GM21529 (cell line): ENCODE data around the gene GPX1.
A peak's percentile ranks its signal among the peaks of the same experiment; 100 is the strongest.
"Not testable (repeated sequence)": the region's sequence is repeated elsewhere in the genome, so short reads cannot be mapped to it uniquely, and the experiment has no call there.

Experiments
- ATAC-seq: cut with Tn5 transposase; IDR thresholded peaks from one replicate; pipeline ENCODE4 v1.9.1; 2021; ENCODE audit not compliant: unreplicated experiment

Gene GPX1

DNA sequence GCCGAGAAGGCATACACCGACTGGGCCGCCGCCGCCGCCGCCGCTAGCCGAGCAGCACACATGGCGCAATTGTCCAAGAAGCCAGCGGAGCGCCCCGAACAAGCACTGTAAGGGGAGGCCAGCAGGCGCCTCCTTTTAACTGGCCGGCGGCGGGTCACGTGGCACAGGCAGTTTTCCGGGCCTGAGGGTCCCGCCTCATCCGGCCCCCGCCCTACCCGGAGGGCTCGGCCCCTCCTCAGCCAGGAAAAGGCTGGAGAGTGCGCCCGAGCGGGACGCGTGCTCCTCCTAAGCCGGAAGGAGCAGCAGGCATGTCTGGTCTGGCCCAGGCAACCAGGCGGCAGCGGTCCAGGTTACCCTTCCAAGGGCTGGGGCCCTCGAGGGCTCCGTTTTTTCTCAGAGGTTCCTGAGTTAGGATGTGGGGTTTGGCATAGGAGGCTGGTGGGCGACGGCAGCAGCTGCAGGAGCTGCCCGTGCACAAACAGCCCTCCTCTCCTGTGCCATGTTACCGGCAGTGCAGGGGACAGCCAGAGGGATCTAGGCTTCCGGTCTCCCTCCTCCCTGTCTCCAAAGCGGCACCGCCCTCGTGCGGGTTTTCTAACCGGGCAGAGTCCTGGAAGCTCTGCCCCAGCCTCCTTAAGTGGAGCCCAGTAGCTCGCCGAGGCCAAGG is at the start of gene GPX1:
Gene GPX1 (minus strand): TSS at position 137 of the 667 bp plus-strand sequence. CDS start 75 bp downstream, at position 62.
- ATAC-seq: peak; percentile 89

DNA sequence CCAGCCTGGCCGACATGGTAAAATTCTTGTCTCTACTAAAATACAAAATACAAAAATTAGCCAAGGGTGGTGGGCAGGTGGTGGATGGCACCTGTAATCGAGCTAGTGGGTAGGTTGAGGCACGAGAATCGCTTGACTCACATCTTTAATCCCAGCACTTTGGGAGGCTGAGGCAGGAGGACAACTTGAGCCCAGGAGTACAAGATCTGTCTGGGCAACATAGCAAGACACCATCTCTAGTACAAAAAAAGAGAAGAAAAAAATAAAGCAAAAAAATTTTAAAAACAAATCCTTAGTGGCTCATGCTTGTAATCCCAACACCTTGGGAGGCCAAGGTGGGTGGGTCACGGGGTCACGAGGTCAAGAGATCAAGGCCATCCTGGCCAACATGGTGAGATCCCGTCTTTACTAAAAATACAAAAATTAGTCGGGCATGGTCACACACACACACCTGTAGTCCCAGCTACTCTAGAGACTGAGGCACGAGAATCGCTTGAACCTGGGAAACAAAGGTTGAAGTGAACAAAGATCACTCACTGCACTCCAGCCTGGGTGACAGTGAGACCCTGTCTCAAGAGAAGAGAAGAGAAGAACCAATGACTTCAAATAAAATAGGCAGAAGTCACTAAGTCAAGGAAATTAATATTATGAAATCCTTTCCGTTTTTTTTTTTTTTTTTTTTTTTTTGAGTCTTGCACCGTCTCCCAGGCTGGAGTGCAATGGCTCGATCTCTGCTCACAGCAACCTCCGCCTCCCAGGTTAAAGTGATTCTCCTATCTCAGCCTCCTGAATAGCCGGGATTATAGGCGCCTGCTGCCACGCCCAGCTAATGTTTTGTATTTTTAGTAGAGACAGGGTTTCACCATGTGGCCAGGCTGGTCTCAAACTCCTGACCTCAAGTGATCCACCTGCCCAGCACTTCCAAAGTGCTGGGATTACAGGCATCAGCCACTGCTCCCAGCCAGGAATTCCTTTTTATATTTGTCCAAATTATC is 48.7 kb upstream of the GPX1 start:
- no peak for ATAC-seq

DNA sequence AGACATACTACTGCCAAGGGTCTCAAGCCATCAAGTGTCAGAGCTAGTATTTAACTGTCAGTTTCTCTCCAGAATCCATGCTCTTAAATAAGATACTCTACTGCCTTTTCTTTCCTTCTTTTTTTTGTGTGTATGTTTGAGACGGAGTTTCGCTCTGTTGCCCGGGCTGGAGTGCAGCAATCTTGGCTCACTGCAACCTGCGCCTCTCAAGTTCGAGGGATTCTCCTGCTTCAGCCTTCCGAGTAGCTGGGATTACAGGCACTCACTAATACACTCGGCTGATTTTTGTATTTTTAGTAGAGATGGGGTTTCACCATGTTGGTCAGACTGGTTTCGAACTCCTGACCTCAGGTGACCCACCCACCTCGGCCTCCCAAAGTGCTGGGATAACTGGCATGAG is 47.4 kb upstream of the GPX1 start:
- not testable (repeated sequence) for ATAC-seq

DNA sequence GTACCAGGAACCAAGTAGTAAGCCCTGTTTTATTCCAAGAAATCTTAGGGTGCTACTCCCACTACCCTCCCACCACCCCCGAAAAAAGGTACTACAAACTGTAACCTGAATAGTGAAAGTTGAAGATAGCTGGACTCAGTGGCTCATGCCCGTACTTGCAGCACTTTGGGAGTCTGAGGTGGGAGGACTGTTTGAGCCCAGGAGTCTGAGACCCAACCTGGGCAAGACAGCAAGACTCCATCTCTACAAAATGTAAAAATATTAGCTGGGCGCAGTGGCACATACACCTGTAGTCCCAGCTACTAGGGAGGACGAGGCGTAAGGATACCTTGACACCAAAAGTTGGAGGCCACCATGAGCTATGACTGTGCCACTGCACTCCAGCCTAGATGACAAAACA is 45.7 kb upstream of the GPX1 start:
- ATAC-seq: no peak

DNA sequence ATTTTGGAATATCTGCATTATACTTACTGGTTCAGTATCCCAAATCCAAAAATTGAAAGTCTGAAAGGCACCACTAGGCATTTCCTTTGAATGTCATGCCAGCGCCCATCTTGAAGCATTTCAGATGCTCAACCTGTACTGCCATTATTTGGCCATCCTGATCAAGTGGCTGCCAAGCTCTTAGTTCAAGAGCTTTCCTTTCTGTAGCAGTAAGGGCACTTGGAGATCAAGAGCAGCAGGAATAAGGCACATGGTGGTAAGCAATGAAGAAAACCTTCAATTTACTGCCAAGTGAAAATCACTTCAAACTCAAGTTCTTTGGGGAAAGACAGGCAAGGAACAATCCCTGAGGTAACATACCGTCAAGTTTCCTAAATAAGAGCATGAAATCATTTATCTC is 43.6 kb upstream of the GPX1 start:
- ATAC-seq: no peak

DNA sequence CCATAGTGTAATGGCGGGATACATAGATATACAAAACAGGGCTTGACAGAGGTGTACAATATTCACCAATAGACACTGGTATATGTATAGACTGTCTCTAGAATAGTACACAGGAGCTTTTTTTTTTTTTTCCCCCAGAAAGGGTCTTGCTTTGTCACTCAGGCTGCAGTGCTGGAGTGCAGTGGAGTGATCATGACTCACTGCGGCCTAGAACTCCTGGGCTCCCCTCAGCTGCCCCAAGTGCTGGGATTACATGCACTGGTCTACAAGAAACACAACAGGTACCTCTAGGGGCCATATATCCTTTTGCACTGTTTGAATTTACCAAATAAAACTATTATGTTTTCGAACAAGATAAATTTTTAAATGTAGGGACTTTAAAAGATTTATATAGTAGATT is 41.3 kb upstream of the GPX1 start:
- ATAC-seq: no peak

DNA sequence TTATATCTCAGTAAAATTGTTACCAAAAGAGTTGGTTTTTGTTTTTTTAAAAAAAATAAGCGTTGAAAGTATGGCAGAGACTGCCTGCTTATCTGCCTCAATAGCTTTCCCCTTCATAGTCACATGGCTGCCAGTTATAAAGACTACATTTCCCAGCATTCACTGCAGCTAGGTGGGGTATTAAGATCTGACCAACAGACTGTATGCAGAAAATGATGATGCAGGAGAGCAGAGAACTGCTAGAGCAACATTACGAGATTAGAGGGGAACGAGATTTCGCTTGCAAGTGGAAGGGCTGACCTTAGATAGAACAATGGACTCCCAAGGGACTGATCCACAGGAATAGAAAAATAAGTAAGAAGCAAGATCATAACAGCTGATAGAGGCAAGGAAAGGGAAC is 39.3 kb upstream of the GPX1 start:
- ATAC-seq: no peak

DNA sequence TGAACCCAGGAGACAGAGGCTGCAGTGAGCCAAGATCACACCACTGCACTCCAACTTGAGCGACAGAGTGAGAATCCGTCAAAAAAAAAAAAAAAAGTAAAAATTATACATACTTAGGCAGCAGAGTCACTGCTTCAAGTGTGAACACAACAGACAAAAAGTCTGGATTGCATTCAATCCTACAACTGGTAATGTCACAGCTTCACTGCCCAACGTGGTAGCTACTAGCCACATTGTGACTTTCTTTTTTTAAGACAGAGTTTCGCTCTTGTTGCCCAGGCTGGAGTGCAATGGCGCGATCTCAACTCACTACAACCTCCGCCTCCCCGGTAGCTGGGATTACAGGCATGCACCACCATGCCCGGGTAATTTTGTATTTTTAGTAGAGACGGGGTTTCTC is 33.2 kb upstream of the GPX1 start:
- not testable (repeated sequence) for ATAC-seq

DNA sequence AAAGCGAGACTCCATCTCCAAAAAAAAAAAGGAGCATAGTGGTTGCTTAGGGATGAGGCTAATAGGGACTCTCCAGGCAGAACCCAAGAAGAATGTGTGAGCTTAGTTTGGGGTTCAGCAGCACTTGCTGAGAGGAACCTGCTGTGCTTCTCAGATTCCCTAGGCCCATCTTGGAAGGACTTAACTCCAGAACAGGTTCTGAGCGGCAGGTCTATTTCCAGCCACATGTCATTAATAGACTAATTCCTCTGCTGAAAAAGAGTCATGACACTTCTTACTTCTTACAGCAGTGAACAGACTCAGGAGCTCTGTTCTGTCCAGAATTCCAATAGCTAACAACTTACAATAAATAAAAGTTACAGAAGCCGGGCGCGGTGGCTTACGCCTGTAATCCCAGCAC is 31.1 kb upstream of the GPX1 start:
- ATAC-seq: no peak

DNA sequence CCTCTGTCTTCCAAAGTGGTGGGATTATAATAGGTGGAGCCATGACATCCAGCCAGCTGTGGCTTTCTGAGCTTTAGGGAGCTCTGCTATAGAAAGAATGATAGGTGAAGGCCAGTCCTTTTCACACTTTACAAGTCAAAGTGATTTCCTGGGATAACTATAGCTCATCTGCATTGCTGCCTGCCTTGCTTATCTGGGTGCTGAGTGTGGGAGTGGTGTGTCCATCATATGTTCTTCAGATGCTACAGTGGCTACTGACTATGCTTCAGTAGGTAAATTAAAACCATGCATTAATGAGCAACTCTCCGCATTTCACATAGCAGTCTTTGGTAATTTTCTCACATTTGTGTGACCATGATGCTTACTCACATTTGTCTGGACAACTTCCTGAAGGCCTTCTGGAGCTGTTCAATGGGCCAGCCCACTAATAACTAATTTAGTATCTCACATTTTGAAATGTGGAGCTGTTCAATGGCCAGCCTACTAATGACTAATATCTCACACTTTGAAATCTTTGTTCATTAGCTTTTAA is 30.2 kb upstream of the GPX1 start:
- no peak for ATAC-seq

DNA sequence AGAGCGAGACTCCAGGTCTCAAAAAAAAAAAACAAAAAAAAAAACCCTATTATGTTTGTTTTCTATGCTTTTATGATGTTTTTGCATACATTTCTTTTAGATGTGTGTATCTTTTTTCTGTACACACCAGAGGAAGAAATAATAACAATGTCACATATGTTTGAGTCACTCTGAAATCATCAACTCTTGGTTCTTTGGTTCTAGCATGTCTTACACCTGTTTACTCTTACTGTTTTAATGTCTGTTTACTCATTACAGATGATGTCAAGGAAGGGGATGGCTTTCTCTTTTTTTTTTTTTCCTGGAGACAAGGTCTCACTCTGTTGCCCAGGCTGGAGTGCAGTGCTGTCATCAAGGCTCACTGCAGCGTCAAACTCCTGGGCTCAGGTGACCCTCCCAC is 29.6 kb upstream of the GPX1 start:
- no peak for ATAC-seq

DNA sequence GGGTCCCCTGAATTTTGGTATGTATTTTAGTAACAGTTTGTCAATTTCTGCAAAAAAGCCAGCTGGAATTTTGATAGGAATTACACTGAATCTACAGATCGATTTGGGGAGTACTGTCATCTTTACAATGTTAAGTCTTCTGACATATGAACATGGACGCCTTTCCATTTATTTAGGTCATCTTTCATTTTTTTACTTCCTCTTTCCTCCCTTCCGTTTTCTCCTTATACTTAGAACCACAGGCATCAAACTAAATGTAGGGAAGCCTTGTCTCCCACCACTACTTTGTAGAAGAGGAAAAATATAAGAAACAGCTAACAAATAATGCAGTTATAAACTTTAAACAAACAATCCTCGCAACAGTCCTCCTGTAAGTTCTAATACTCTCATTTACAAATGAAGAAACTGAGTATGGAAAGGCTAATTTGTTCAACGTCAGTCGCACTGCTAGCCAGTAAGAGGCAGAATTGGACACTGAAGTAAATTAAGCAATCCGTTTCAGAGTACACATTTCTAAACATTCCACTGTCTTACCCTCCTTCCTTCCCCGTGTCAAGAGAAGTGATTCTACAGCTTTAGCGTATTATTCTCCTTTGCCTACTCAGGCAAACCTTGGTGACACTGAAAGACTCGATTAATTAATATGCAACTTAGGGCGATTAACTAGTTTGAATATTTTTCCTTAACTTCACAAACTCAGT is 28.1 kb upstream of the GPX1 start:
- ATAC-seq: no peak

DNA sequence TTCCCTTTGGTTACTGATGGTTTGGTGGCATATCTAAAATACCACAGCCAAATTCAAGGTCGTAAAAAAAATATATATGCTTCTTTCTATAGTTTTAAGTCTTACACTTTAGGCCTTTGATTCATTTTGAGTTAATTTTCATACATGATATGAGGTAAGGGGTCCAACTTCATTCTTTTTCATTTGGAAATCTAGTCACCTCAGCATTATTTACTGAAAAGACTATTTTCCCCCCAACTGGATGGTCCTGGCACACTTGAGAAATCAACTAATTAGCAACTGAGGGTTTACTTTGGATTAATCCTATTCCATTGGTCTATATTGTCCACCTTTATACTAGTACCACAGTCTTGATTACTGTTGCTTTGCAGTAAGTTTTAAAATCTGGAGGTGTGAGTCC is 27.5 kb upstream of the GPX1 start:
- no peak for ATAC-seq

DNA sequence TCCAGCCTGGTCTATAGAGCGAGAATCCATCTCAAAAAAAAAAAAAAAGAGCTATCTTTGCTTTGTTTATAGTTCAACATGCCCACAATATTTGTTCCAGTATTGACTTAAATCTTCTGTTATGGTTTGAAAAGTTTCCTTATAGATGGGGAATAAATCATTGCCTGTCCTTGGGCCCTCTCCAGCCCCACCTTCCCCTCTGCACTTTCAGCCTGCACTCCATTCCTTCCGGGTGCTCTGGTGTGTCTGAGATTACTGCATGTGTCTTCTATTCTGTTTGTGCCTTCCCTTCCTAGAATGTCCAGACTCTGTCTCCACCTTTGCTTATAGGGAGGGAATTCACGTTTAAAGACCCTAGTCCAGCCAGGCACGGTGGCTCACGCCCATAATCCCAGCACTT is 25.2 kb upstream of the GPX1 start:
- no peak for ATAC-seq

DNA sequence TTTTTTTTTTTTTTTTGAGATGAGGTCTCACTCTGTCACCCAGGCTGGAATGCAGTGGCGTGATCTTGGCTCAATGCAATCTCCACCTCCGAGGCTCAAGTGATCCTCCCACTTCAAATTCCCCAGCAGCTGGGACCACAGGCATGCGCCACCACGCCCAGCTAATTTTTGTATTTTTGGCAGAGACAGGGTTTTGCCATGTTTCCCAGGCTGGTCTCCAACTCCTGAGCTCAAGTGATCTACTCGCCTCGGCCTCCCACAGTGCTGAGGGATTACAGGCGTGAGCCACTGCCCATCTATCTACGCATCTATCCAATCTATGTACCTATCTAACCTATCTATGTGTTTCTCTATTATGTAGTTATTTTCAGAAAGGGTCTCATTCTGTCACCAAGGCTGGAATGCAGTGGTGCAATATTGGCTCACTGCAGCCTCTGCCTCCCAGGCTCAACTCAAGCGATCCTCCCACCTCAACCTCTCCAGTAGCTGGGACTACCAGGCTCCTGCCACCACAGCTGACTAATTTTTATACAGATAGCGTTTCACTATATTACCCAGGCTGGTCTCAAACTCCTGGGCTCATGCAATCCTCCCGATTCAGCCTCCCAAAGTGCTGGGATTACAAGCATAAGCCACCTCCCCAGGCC is 20.2 kb upstream of the GPX1 start:
- no peak for ATAC-seq

DNA sequence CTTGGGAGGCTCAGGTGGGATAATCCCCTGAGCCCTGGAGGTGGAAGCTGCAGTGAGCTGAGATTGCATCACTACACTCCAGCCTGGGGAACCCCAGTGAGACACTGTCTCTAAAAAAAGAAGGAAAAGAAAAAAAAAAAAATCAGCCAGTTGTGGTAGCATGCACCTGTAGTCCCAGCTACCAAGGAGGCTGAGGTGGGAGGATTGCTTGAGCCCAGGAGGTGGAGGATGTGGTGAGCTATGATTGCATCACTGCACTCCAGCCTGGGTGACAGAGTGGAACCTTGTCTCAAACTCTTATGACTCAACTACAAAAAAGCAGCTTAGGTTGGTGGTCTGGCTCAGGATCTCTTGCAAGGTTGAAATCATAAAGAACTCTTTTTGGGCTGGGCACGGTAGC is 19.3 kb upstream of the GPX1 start:
- ATAC-seq: no peak

DNA sequence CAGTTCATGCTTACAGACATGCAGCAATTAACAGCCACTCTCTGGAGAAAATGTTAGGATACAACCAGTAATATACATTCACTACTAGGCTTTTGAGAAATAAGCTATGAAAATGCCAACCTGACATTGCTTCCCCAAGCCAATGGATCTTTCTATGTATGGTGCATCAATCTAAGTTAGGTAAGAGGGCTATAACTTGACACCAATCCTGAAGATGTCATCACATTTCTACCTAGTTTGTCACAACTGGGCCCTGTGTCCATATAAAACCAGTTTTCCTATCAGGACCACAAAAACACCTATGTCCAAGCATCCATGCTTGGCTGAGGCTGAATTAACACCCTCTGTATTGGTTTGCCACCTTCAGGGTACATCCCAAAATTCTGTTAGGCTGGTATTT is 13.8 kb upstream of the GPX1 start:
- no peak for ATAC-seq

DNA sequence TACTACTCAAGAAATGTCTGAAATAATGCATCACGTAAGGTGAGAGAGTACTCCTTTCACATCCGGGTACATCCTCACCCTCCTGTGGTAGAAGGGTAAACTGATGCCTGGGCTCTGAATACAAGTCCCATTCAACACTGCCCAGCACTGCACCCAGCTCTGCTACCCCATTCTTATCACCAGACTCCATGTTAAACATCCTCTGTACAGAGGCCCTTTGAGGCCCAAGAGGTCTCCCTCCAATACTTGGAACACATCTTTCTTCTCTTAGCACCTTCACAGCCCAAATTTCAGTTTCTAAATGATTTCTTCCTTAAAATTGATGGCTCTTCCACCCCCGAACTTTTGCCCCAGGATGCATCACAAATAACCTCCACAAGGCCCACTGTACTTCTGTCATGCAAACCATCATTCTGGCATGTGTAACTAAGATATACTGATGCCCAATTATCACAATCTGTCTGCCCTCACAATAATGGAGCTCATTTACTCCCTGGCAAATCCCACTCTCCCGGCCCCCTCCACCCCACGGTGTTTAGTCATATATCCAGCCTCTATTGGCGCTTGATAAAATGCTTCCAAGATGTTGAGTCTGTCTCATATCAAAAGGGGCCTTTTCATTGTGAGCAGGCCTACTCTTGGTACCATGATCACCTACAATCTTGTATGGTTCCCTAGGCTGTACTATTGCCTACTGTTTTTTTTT is 12.6 kb upstream of the GPX1 start:
- no peak for ATAC-seq

DNA sequence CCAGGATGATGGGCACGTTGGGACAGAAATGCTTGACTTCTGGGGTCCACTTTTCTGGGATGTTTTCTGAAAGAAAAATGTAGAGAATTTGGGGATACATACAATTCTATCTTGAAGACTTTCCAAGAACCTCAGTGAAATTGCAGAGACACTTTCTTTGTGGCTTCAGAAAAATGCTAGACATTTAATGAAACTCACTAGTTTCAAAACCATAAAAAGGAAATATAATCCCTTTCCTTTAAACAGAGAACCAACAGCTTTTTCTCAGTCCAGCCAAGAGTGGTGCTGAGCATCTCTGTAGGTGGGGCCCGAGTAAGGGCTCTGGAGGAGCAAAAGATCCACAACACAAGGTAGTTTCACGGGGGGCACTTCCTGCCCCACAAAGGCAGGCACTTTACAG is 4.4 kb upstream of the GPX1 start:
- no peak for ATAC-seq

DNA sequence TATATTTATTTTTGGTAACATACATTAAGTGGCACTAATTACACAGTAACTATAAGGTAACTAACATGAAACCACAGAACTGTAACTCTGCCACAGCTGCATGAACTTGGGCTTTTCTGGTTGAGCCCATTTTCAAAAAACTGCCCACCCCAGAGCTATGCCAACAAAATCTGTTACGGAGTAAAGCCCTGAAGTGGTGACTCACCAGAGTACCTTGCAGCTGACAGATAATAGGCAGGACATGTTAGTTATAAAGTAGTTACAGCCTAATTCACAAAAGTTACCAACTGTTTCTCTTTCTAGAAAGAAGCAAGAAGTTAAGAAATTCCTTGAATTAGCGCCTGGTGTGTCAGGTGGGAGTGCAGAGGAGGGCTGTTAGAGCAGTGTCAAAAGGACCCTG is 1.5 kb upstream of the GPX1 start:
- no peak for ATAC-seq
